G401 (cell line): ENCODE measurements around the gene KCNJ9. TPM values are rescaled to one million over a fixed set of nuclear protein-coding genes. Genes with fewer than 3 reads are reported as not detected.
"Not testable (repeated sequence)": the region's sequence is repeated elsewhere in the genome, so short reads cannot be mapped to it uniquely, and the experiment has no call there.

Experiments
- DNase-seq: peaks from one replicate; pipeline ENCODE4 v3.0.0-alpha.2; 2015; ENCODE audit warnings: low spot score
- in situ Hi-C: cut with HindIII; loops from 2 replicates; pipeline ENCODE4 v1.10.0; 2016; ENCODE audit warnings: low sequenced_read_pairs, mixed read lengths
- total RNA-seq: library from RNA; depleted of rRNA; stranded (reverse); fragments of >200 nt; shearing (Covaris generic); gene quantifications from 2 replicates; pipeline ENCODE4 v1.2.3, GENCODE V29; 2014

KCNJ9 gene
- total RNA-seq, 1 experiment from 2014 or later, result not detected

GRCh38 chr1:160117300-160117699, 36.0 kb downstream of the KCNJ9 start:
- in situ Hi-C loops, result no loop called here
- no peak for DNase-seq

GRCh38 chr1:160117709-160118183, 36.4 kb downstream of the KCNJ9 start:
- in situ Hi-C loops, result no loop called here
- peak; percentile 95 for DNase-seq

GRCh38 chr1:160118928-160119327, 37.6 kb downstream of the KCNJ9 start:
- in situ Hi-C loops, result no loop called here

GRCh38 chr1:160120797-160121196, 39.5 kb downstream of the KCNJ9 start:
- no peak for DNase-seq
- in situ Hi-C loops, result no loop called here

More at GRCh38 chr1:160118928-160119327, 37.6 kb downstream of the KCNJ9 start:
- DNase-seq, result no peak

GRCh38 chr1:160121388-160121787, 40.0 kb downstream of the KCNJ9 start:
- in situ Hi-C loops, result no loop called here
- DNase-seq, result no peak

GRCh38 chr1:160122978-160123495, 41.7 kb downstream of the KCNJ9 start:
- in situ Hi-C loops, result no loop called here
- DNase-seq, result no peak

- DNase-seq, result no peak
- in situ Hi-C loops, result no loop called here
Observed at GRCh38 chr1:160123726-160124125, 42.4 kb downstream of the KCNJ9 start.

- in situ Hi-C loops, result no loop called here
- no peak for DNase-seq
Observed at GRCh38 chr1:160124705-160125478, 43.6 kb downstream of the KCNJ9 start.

GRCh38 chr1:160125746-160126145, 44.4 kb downstream of the KCNJ9 start:
- no peak for DNase-seq
- in situ Hi-C loops, result no loop called here

- DNase-seq, in situ Hi-C loops: not testable (repeated sequence)
Observed at GRCh38 chr1:160126342-160126741, 45.0 kb downstream of the KCNJ9 start.

GRCh38 chr1:160127381-160127780, 46.0 kb downstream of the KCNJ9 start:
- in situ Hi-C loops, result no loop called here
- no peak for DNase-seq

GRCh38 chr1:160127865-160128523, 46.7 kb downstream of the KCNJ9 start:
- DNase-seq, result peak; percentile 59
- in situ Hi-C loops, result no loop called here

- in situ Hi-C loops, result no loop called here
- DNase-seq, result no peak
Observed at GRCh38 chr1:160128636-160129035, 47.3 kb downstream of the KCNJ9 start.

- no peak for DNase-seq
- in situ Hi-C loops, result no loop called here
Observed at GRCh38 chr1:160129046-160129445, 47.7 kb downstream of the KCNJ9 start.

- in situ Hi-C loops, result no loop called here
- DNase-seq, result no peak
Observed at GRCh38 chr1:160129558-160129957, 48.2 kb downstream of the KCNJ9 start.

GRCh38 chr1:160129966-160130365, 48.6 kb downstream of the KCNJ9 start:
- in situ Hi-C loops, result no loop called here
- no peak for DNase-seq

GRCh38 chr1:160130486-160130885, 49.1 kb downstream of the KCNJ9 start:
- DNase-seq, result no peak
- in situ Hi-C loops, result no loop called here

GRCh38 chr1:160130939-160131338, 49.6 kb downstream of the KCNJ9 start:
- in situ Hi-C loops, result no loop called here
- DNase-seq, result no peak

- peak; percentile 92 for DNase-seq
- in situ Hi-C loops, result no loop called here
Observed at GRCh38 chr1:160131803-160132565, 50.6 kb downstream of the KCNJ9 start.
